Astrocyte (in vitro differentiated cells and primary cell): ENCODE data around the gene RIPOR3.

Source experiments
- EZH2 ChIP-seq: IDR thresholded peaks from 2 replicates; pipeline ENCODE4 v1.6.1; 2012; ENCODE audit warnings: mild to moderate bottlenecking, low read length, inconsistent platforms; ENCODE audit not compliant: insufficient read depth
- TF ChIP-seq, protein P1 (sequence below): IDR thresholded peaks from 2 replicates; pipeline ENCODE4 v1.5.1; 2011; ENCODE audit warnings: low read depth, mild to moderate bottlenecking, inconsistent platforms, low read length, moderate library complexity; ENCODE audit not compliant: insufficient read depth

DNA sequence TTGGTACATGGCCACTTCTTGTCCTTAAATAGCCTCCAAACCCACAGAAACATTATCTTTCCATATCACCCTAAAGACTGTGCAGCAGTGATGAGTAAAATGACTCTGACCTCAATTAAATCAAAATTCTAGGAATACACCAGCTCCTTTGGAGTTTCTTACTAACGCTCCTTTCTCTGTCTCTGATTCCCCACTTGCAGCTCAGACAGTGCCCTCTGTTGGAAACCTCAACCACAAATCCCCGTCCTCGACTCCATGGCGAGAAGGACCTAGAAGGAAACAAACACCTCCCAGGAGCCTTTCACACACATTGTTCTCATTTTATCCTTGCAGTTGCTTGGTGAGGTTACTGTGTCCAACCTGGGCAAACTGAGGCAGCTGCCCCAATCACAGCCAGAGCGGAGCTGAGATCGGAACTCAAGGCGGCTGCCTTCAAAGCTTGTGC, 22.3 kb upstream of the RIPOR3 start:
- TF ChIP-seq, protein P1, sequence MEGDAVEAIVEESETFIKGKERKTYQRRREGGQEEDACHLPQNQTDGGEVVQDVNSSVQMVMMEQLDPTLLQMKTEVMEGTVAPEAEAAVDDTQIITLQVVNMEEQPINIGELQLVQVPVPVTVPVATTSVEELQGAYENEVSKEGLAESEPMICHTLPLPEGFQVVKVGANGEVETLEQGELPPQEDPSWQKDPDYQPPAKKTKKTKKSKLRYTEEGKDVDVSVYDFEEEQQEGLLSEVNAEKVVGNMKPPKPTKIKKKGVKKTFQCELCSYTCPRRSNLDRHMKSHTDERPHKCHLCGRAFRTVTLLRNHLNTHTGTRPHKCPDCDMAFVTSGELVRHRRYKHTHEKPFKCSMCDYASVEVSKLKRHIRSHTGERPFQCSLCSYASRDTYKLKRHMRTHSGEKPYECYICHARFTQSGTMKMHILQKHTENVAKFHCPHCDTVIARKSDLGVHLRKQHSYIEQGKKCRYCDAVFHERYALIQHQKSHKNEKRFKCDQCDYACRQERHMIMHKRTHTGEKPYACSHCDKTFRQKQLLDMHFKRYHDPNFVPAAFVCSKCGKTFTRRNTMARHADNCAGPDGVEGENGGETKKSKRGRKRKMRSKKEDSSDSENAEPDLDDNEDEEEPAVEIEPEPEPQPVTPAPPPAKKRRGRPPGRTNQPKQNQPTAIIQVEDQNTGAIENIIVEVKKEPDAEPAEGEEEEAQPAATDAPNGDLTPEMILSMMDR: peak; percentile 31
- no peak for TF ChIP-seq EZH2
